ENCODE results near the gene IGIP. TPM values are rescaled to one million over a fixed set of nuclear protein-coding genes. Genes with fewer than 3 reads are reported as not detected.

Gene IGIP
- polyA plus RNA-seq, 1 donor (not counting 4 experiments of a cell fraction or from before 2014, with no cell fraction given): 1.5 TPM

GRCh38 chr5:140145818-140146522 is 20.2 kb downstream of the IGIP start:
- Histone ChIP-seq H3K9me1 (ENCODE audit: control insufficient read depth, extremely low read depth, insufficient read depth, low read length) (no peaks in the 10 kb centered on the region), H3K36me3 (ENCODE audit: control insufficient read depth in 2 of 2, extremely low read depth in 1 of 2, insufficient read depth in 2 of 2, low read length in 2 of 2) (no peaks in the 10 kb centered on the region), H3K79me2 (ENCODE audit: control insufficient read depth, insufficient read depth, low read length) (no peaks in the 10 kb centered on the region), H4K20me1 (ENCODE audit: control insufficient read depth, extremely low read depth, insufficient read depth, low read length) (peaks cover 7% of the 10 kb centered on the region), H2AFZ (ENCODE audit: control insufficient read depth, low read length) (peak overlapping the region; percentile 73), H3K9me3 (ENCODE audit: control insufficient read depth, low read depth, low read length) (no peaks in the 10 kb centered on the region), H3K4me3 (ENCODE audit: control insufficient read depth in 2 of 3, extremely low read depth in 1 of 3, insufficient read depth in 2 of 3, low read depth in 1 of 3, low read length in 3 of 3) (peak overlapping the region; percentile 2 to 70 (median 58)), H3K27ac (ENCODE audit: control insufficient read depth, insufficient read depth, low read length) (no peak overlapping the region), H3K4me1 (ENCODE audit: control insufficient read depth, extremely low read depth, insufficient read depth, low read length) (peaks cover 11% of the 10 kb centered on the region), H3K4me2 (ENCODE audit: control insufficient read depth, extremely low read depth, insufficient read depth, low read depth, low read length) (peak overlapping the region; percentile 80), H3K9ac (ENCODE audit: control insufficient read depth, extremely low read depth, insufficient read depth, low read length) (peak overlapping the region; percentile 43), H3K27me3 (ENCODE audit: control insufficient read depth, extremely low read depth, insufficient read depth, low read length) (no peaks in the 10 kb centered on the region)
- no peak for TF ChIP-seq EZH2 (IDR thresholded peaks at IDR 0.05; ENCODE audit: low read length)
- TF ChIP-seq, protein P1, sequence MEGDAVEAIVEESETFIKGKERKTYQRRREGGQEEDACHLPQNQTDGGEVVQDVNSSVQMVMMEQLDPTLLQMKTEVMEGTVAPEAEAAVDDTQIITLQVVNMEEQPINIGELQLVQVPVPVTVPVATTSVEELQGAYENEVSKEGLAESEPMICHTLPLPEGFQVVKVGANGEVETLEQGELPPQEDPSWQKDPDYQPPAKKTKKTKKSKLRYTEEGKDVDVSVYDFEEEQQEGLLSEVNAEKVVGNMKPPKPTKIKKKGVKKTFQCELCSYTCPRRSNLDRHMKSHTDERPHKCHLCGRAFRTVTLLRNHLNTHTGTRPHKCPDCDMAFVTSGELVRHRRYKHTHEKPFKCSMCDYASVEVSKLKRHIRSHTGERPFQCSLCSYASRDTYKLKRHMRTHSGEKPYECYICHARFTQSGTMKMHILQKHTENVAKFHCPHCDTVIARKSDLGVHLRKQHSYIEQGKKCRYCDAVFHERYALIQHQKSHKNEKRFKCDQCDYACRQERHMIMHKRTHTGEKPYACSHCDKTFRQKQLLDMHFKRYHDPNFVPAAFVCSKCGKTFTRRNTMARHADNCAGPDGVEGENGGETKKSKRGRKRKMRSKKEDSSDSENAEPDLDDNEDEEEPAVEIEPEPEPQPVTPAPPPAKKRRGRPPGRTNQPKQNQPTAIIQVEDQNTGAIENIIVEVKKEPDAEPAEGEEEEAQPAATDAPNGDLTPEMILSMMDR (optimal IDR thresholded peaks at IDR 0.05 in 1 of 3, IDR thresholded peaks at IDR 0.05 in 1 of 3, conservative IDR thresholded peaks at IDR 0.05 in 1 of 3; ENCODE audit: extremely low read depth in 1 of 3, insufficient read depth in 2 of 3, low read length in 3 of 3): peak in 2 of 3 experiments; percentile 52 to 56
- no peak for DNase-seq (ENCODE audit: low read depth, low spot score)
- dilution Hi-C loops (cut with MboI; ENCODE audit: extremely low pct_ligation_motif_present, low sequenced_read_pairs): no loop called here
- no peak for FAIRE-seq

- Histone ChIP-seq H3K4me1 (ENCODE audit: control insufficient read depth, extremely low read depth, insufficient read depth, low read length) (peaks cover 11% of the 10 kb centered on the region), H3K4me3 (ENCODE audit: control insufficient read depth in 2 of 3, extremely low read depth in 1 of 3, insufficient read depth in 2 of 3, low read depth in 1 of 3, low read length in 3 of 3) (peak overlapping the region in 2 of 3 experiments; percentile 58 to 70), H3K27ac (ENCODE audit: control insufficient read depth, insufficient read depth, low read length) (no peak overlapping the region), H3K4me2 (ENCODE audit: control insufficient read depth, extremely low read depth, insufficient read depth, low read depth, low read length) (peak overlapping the region; percentile 80), H2AFZ (ENCODE audit: control insufficient read depth, low read length) (peak overlapping the region; percentile 73), H3K9me3 (ENCODE audit: control insufficient read depth, low read depth, low read length) (no peaks in the 10 kb centered on the region), H3K9me1 (ENCODE audit: control insufficient read depth, extremely low read depth, insufficient read depth, low read length) (no peaks in the 10 kb centered on the region), H3K27me3 (ENCODE audit: control insufficient read depth, extremely low read depth, insufficient read depth, low read length) (no peaks in the 10 kb centered on the region), H3K36me3 (ENCODE audit: control insufficient read depth in 2 of 2, extremely low read depth in 1 of 2, insufficient read depth in 2 of 2, low read length in 2 of 2) (no peaks in the 10 kb centered on the region), H3K79me2 (ENCODE audit: control insufficient read depth, insufficient read depth, low read length) (no peaks in the 10 kb centered on the region), H4K20me1 (ENCODE audit: control insufficient read depth, extremely low read depth, insufficient read depth, low read length) (peaks cover 7% of the 10 kb centered on the region), H3K9ac (ENCODE audit: control insufficient read depth, extremely low read depth, insufficient read depth, low read length) (peak overlapping the region; percentile 43)
- DNase-seq (ENCODE audit: low read depth, low spot score) (no peak), FAIRE-seq (no peak)
- dilution Hi-C loops (cut with MboI; ENCODE audit: extremely low pct_ligation_motif_present, low sequenced_read_pairs): no loop called here
- no peak for TF ChIP-seq EZH2 (IDR thresholded peaks at IDR 0.05; ENCODE audit: low read length)
- TF ChIP-seq, protein P1 (optimal IDR thresholded peaks at IDR 0.05 in 1 of 3, IDR thresholded peaks at IDR 0.05 in 1 of 3, conservative IDR thresholded peaks at IDR 0.05 in 1 of 3; ENCODE audit: extremely low read depth in 1 of 3, insufficient read depth in 2 of 3, low read length in 3 of 3): no peak
Measured at GRCh38 chr5:140146523-140146842, 20.7 kb downstream of the IGIP start.
